Measurements from ENCODE around the gene FBF1.

GRCh38 chr17:75891022-75891604 is 49.7 kb downstream of the FBF1 start:
- no peak for TF ChIP-seq CTCF (IDR thresholded peaks at IDR 0.05)
- no peak for TF ChIP-seq POLR2A (IDR thresholded peaks at IDR 0.05)

Measured in thyroid gland (tissue), 4 donors.